Mucosa of descending colon (tissue), 3 donors: ENCODE results near the gene CFTR. TPM values are rescaled to one million over a fixed set of nuclear protein-coding genes. Genes with fewer than 3 reads are reported as not detected.

ENCODE experiments used
- ATAC-seq: fragments of 200-7000 bp; cut with Tn5 transposase; one replicate; pipeline ENCODE4 v1.9.1; 2020; ENCODE audit warnings: mild to moderate bottlenecking, moderate library complexity
- DNase-seq, 3 donors: peaks; one replicate each; pipeline ENCODE4 v3.0.0-alpha.2; 2020
- H3K36me3 ChIP-seq: fragments of 200-600 bp; one replicate; pipeline ENCODE4 v1.8.0; 2021; ENCODE audit warnings: low read depth, mild to moderate bottlenecking
- H3K4me1 ChIP-seq: fragments of 200-600 bp; one replicate; pipeline ENCODE4 v1.8.0; 2021; ENCODE audit warnings: low read depth, mild to moderate bottlenecking
- H3K4me3 ChIP-seq: fragments of 200-600 bp; one replicate; pipeline ENCODE4 v1.8.0; 2021; ENCODE audit warnings: mild to moderate bottlenecking
- H3K9me3 ChIP-seq: fragments of 200-600 bp; one replicate; pipeline ENCODE4 v1.8.0; 2021; ENCODE audit warnings: mild to moderate bottlenecking
- CTCF ChIP-seq: fragments of 200-600 bp; IDR thresholded peaks from one replicate; pipeline ENCODE4 v1.8.0; 2022; ENCODE audit warnings: antibody characterized with exemption, mild to moderate bottlenecking
- intact Hi-C, 2 donors: fragments of 100-400 bp; cut with DNase I in 1 of 2; cut with micrococcal nuclease in 1 of 2; formaldehyde crosslinking; loops; one replicate each; pipeline versions ENCODE4 v1.11.0 to v1.11.1; 2022; cut with DNase I, micrococcal nuclease
- total RNA-seq, 3 donors: library from RNA; stranded (reverse); fragmentation: NEBNext Ultra II Directional in 2 of 3; extraction: Animal tissue kit (Norgen Biotek cat#: 25700) in 2 of 3; gene quantifications; one replicate each; pipeline versions ENCODE4 v1.2.1 to v1.2.4, GENCODE V29; 2021 to 2023
- donor health status: DM: no; HTN: no; CAD: no; lungs with moderate emphysema.
- donor health status: DM: no; HTN: no; CAD: no.
- donor health status: DM: no; HTN: yes; CAD: no.

Gene CFTR
- total RNA-seq, 3 donors from 2014 or later: 85.9 to 176 (median 94.9) TPM

- intact Hi-C loops: no loop called here
- TF ChIP-seq CTCF: no peak
- H3K36me3 ChIP-seq: no peaks in the 10 kb centered on the region
- H3K4me1 ChIP-seq: peaks cover 17% of the 10 kb centered on the region
- ATAC-seq (peak; percentile 91), DNase-seq (no peak)
- no peaks in the 10 kb centered on the region for H3K9me3 ChIP-seq
- H3K4me3 ChIP-seq: no peak overlapping the region
Observed at GRCh38 chr7:117616694-117617093, 136.9 kb downstream of the CFTR start.

GRCh38 chr7:117619681-117620080 is 139.9 kb downstream of the CFTR start:
- Histone ChIP-seq H3K36me3 (no peaks in the 10 kb centered on the region), H3K4me3 (no peak overlapping the region), H3K4me1 (peaks cover 17% of the 10 kb centered on the region), H3K9me3 (no peaks in the 10 kb centered on the region)
- TF ChIP-seq CTCF: no peak
- intact Hi-C loops: no loop called here
- ATAC-seq (no peak), DNase-seq (no peak)

GRCh38 chr7:117621075-117621618 is 141.3 kb downstream of the CFTR start:
- Histone ChIP-seq H3K36me3 (no peaks in the 10 kb centered on the region), H3K4me1 (peaks cover 14% of the 10 kb centered on the region), H3K4me3 (no peak overlapping the region), H3K9me3 (no peaks in the 10 kb centered on the region)
- DNase-seq (no peak), ATAC-seq (no peak)
- no peak for TF ChIP-seq CTCF
- intact Hi-C loops: no loop called here

- no peak for TF ChIP-seq CTCF
- DNase-seq: no peak
- ATAC-seq: no peak
- intact Hi-C loops: no loop called here
- H3K4me3 ChIP-seq: no peak overlapping the region
- H3K4me1 ChIP-seq: no peaks in the 10 kb centered on the region
- H3K9me3 ChIP-seq: no peaks in the 10 kb centered on the region
- H3K36me3 ChIP-seq: no peaks in the 10 kb centered on the region
Observed at GRCh38 chr7:117623606-117624005, 143.8 kb downstream of the CFTR start.

GRCh38 chr7:117630501-117630900 is 150.7 kb downstream of the CFTR start:
- Histone ChIP-seq H3K4me1 (no peaks in the 10 kb centered on the region), H3K4me3 (no peak overlapping the region), H3K36me3 (no peaks in the 10 kb centered on the region), H3K9me3 (no peaks in the 10 kb centered on the region)
- intact Hi-C loops: no loop called here
- ATAC-seq (no peak), DNase-seq (no peak)
- no peak for TF ChIP-seq CTCF
